GM12878 (cell line): Measurements from ENCODE around the gene SNX33.

Experiments used
- CTCF ChIP-seq, 3 experiments: IDR thresholded peaks in 2 of 3; conservative IDR thresholded peaks in 1 of 3; 2 replicates each; pipeline ENCODE4 v1.5.1; 2011; ENCODE audit warnings: low read depth in 3 of 3, low read length in 3 of 3, mild to moderate bottlenecking in 3 of 3, control low read depth in 2 of 3, moderate library complexity in 2 of 3, inconsistent platforms in 1 of 3, mixed read lengths in 1 of 3; ENCODE audit not compliant: control insufficient read depth in 2 of 3, insufficient read depth in 1 of 3; ENCODE audit errors: extremely low read depth in 1 of 3
- HDAC2 ChIP-seq: fragments of 200-600 bp; sonication (generic); IDR thresholded peaks from 2 replicates; pipeline ENCODE4 v1.6.1; 2017
- MAX ChIP-seq: IDR thresholded peaks from 2 replicates; pipeline ENCODE4 v1.6.1; 2012; ENCODE audit warnings: low read depth, low read length, improper control_type of control experiment
- NFXL1 ChIP-seq: fragments of 450-650 bp; IDR thresholded peaks from 2 replicates; pipeline ENCODE4 v1.6.1; 2017; ENCODE audit warnings: antibody characterized with exemption, mild to moderate bottlenecking, borderline replicate concordance
- POLR2A ChIP-seq: IDR thresholded peaks from 2 replicates; pipeline ENCODE4 v1.6.1; 2011; ENCODE audit warnings: low read depth, mild to moderate bottlenecking, low read length
- RFX5 ChIP-seq: IDR thresholded peaks from 2 replicates; pipeline ENCODE4 v1.6.1; 2011; ENCODE audit warnings: low read depth, low read length, improper control_type of control experiment

GRCh38 chr15:75705854-75706681 is 58.4 kb downstream of the SNX33 start:
- no peak for TF ChIP-seq HDAC2
- no peak for TF ChIP-seq NFXL1
- no peak for TF ChIP-seq RFX5
- no peak for TF ChIP-seq CTCF (IDR thresholded peaks at IDR 0.05 in 2 of 3, conservative IDR thresholded peaks at IDR 0.05 in 1 of 3; ENCODE audit: control insufficient read depth in 2 of 3, extremely low read depth in 1 of 3, insufficient read depth in 1 of 3, low read depth in 3 of 3, low read length in 3 of 3)
- TF ChIP-seq MAX = no peak
- no peak for TF ChIP-seq POLR2A
